CD4-positive, alpha-beta memory T cell (primary cell): ENCODE results near the gene SMAD5. TPM values are rescaled to one million over a fixed set of nuclear protein-coding genes. Genes with fewer than 3 reads are reported as not detected.

Experiments used
- CTCF ChIA-PET: fragments of 350-600 bp; sonication (Branson Sonifier 250); formaldehyde crosslinking; loops from one replicate; lab custom pipeline; 2021; ENCODE audit warnings: inconsistent platforms; ENCODE audit not compliant: partially characterized antibody; lab: Charles Lee
- POLR2A ChIA-PET: fragments of 350-600 bp; sonication (Branson Sonifier 250); formaldehyde crosslinking; loops from one replicate; lab custom pipeline; 2021; ENCODE audit not compliant: partially characterized antibody; lab: Charles Lee
- DNase-seq, 5 donors: peaks; one replicate each; pipeline versions ENCODE4 v3.0.0 to v3.0.0-alpha.2; 2020 to 2022; ENCODE audit warnings: mixed read lengths in 1 of 5
- H3K27ac ChIP-seq: one replicate; pipeline ENCODE4 v1.7.0; 2013; ENCODE audit warnings: low read depth, low read length
- H3K27me3 ChIP-seq: 2 replicates; pipeline ENCODE4 v1.7.0; 2013; ENCODE audit warnings: mild to moderate bottlenecking, low read length, moderate library complexity; ENCODE audit not compliant: insufficient read depth
- H3K36me3 ChIP-seq: 2 replicates; pipeline ENCODE4 v1.7.0; 2013; ENCODE audit warnings: mild to moderate bottlenecking, low read length, moderate library complexity; ENCODE audit not compliant: insufficient read depth
- H3K4me1 ChIP-seq: 2 replicates; pipeline ENCODE4 v1.7.0; 2013; ENCODE audit warnings: mild to moderate bottlenecking, low read length, moderate library complexity; ENCODE audit not compliant: insufficient read depth
- H3K4me3 ChIP-seq, 2 donors: one replicate each; pipeline ENCODE4 v1.7.0; 2013; ENCODE audit warnings: low read length in 2 of 2, mild to moderate bottlenecking in 1 of 2
- H3K9me3 ChIP-seq, 2 donors: one replicate each; pipeline ENCODE4 v1.7.0; 2013; ENCODE audit warnings: low read length in 2 of 2, control low read depth in 1 of 2; ENCODE audit not compliant: control insufficient read depth in 1 of 2
- H3K27ac Mint-ChIP-seq, 7 donors: one replicate each; pipeline ENCODE4 v1.8.0; 2020 to 2021; ENCODE audit warnings: mixed read lengths in 7 of 7, mild to moderate bottlenecking in 6 of 7, inconsistent platforms in 3 of 7, moderate library complexity in 3 of 7
- H3K27me3 Mint-ChIP-seq, 2 donors: one replicate each; pipeline ENCODE4 v1.8.0; 2020 to 2021; ENCODE audit warnings: mixed read lengths in 2 of 2
- H3K36me3 Mint-ChIP-seq, 2 donors: one replicate each; pipeline ENCODE4 v1.8.0; 2020 to 2021; ENCODE audit warnings: mixed read lengths in 2 of 2, inconsistent platforms in 1 of 2, mild to moderate bottlenecking in 1 of 2
- H3K4me1 Mint-ChIP-seq, 4 donors: one replicate each; pipeline ENCODE4 v1.8.0; 2020 to 2021; ENCODE audit warnings: mixed read lengths in 4 of 4, mild to moderate bottlenecking in 1 of 4
- H3K4me3 Mint-ChIP-seq, 8 donors: one replicate each; pipeline ENCODE4 v1.8.0; 2020 to 2021; ENCODE audit warnings: mixed read lengths in 8 of 8, mild to moderate bottlenecking in 7 of 8, moderate library complexity in 6 of 8, inconsistent platforms in 3 of 8
- H3K9me3 Mint-ChIP-seq, 8 donors: one replicate each; pipeline ENCODE4 v1.8.0; 2020 to 2021; ENCODE audit warnings: mixed read lengths in 8 of 8, mild to moderate bottlenecking in 5 of 8, inconsistent platforms in 3 of 8, moderate library complexity in 1 of 8
- intact Hi-C: fragments of 100-400 bp; cut with micrococcal nuclease; formaldehyde crosslinking; loops from one replicate; pipeline ENCODE4 v1.15.1; 2023
- polyA plus RNA-seq, 2 donors: library from polyadenylated mRNA; unstranded; fragments of 300-500 nt; fragmentation: Illumina TruSeq; gene quantifications; one replicate each; pipeline ENCODE4 v1.2.3, GENCODE V29; 2021
- total RNA-seq, 2 experiments: library from RNA; stranded (reverse); gene quantifications; one replicate each; pipeline ENCODE4 v1.2.3, GENCODE V29; 2021

Gene SMAD5
- total and polyA plus RNA-seq, 4 experiments from 2014 or later = 13.6 to 27.3 (median 19.8) TPM

GRCh38 chr5:136106351-136107031, 26.2 kb upstream of the SMAD5 start:
- Mint-ChIP-seq H3K4me3 (no peak overlapping the region), H3K4me1 (no peaks in the 10 kb centered on the region), H3K27me3 (peaks cover 0 to 3% of the 10 kb centered on the region in 2 donors), H3K27ac (no peak overlapping the region), H3K9me3 (no peaks in the 10 kb centered on the region), H3K36me3 (no peaks in the 10 kb centered on the region)
- no peaks in the 10 kb centered on the region for H3K4me1 ChIP-seq
- intact Hi-C loops = no loop called here
- no peak overlapping the region for H3K4me3 ChIP-seq
- H3K9me3 ChIP-seq = no peaks in the 10 kb centered on the region
- no peak overlapping the region for H3K27ac ChIP-seq
- no peaks in the 10 kb centered on the region for H3K27me3 ChIP-seq
- no peaks in the 10 kb centered on the region for H3K36me3 ChIP-seq
- DNase-seq = no peak
- ChIA-PET POLR2A (no interaction called here), CTCF (no interaction called here)

GRCh38 chr5:136108180-136108611, 24.4 kb upstream of the SMAD5 start:
- Histone ChIP-seq H3K36me3 (no peaks in the 10 kb centered on the region), H3K27me3 (no peaks in the 10 kb centered on the region), H3K27ac (no peak overlapping the region), H3K4me3 (no peak overlapping the region), H3K4me1 (no peaks in the 10 kb centered on the region), H3K9me3 (no peaks in the 10 kb centered on the region)
- intact Hi-C loops = no loop called here
- POLR2A ChIA-PET = no interaction called here
- no peak for DNase-seq
- H3K9me3 Mint-ChIP-seq = no peaks in the 10 kb centered on the region
- H3K4me3 Mint-ChIP-seq = no peak overlapping the region
- peaks cover 1 to 5% of the 10 kb centered on the region in 2 donors for H3K27me3 Mint-ChIP-seq
- H3K36me3 Mint-ChIP-seq = no peaks in the 10 kb centered on the region
- CTCF ChIA-PET = no interaction called here
- no peak overlapping the region for H3K27ac Mint-ChIP-seq
- no peaks in the 10 kb centered on the region for H3K4me1 Mint-ChIP-seq

- Mint-ChIP-seq H3K27ac (no peak overlapping the region), H3K4me1 (no peaks in the 10 kb centered on the region), H3K9me3 (no peaks in the 10 kb centered on the region), H3K36me3 (no peaks in the 10 kb centered on the region), H3K4me3 (no peak overlapping the region), H3K27me3 (peaks cover 1 to 5% of the 10 kb centered on the region in 2 donors)
- Histone ChIP-seq H3K9me3 (no peaks in the 10 kb centered on the region), H3K27me3 (no peaks in the 10 kb centered on the region), H3K36me3 (no peaks in the 10 kb centered on the region), H3K27ac (no peak overlapping the region), H3K4me1 (no peaks in the 10 kb centered on the region), H3K4me3 (no peak overlapping the region)
- POLR2A ChIA-PET = no interaction called here
- CTCF ChIA-PET = no interaction called here
- intact Hi-C loops = no loop called here
- no peak for DNase-seq
These were observed 23.9 kb upstream of the SMAD5 start for GRCh38 chr5:136108766-136109165.

- Histone ChIP-seq H3K4me3 (no peak overlapping the region), H3K36me3 (no peaks in the 10 kb centered on the region), H3K4me1 (no peaks in the 10 kb centered on the region), H3K27ac (no peak overlapping the region), H3K27me3 (no peaks in the 10 kb centered on the region), H3K9me3 (no peaks in the 10 kb centered on the region)
- no peak overlapping the region for H3K27ac Mint-ChIP-seq
- intact Hi-C loops = no loop called here
- no peak overlapping the region for H3K4me3 Mint-ChIP-seq
- no peak for DNase-seq
- H3K4me1 Mint-ChIP-seq = no peaks in the 10 kb centered on the region
- no peaks in the 10 kb centered on the region for H3K9me3 Mint-ChIP-seq
- no peaks in the 10 kb centered on the region for H3K36me3 Mint-ChIP-seq
- ChIA-PET CTCF (no interaction called here), POLR2A (no interaction called here)
- H3K27me3 Mint-ChIP-seq = peaks cover 1 to 5% of the 10 kb centered on the region in 2 donors
These were observed 23.1 kb upstream of the SMAD5 start for GRCh38 chr5:136109453-136110135.

GRCh38 chr5:136113606-136114005, 19.0 kb upstream of the SMAD5 start:
- ChIA-PET CTCF (interaction anchor here (1.6 kb wide), 1 partner anchor 18 kb away, joined by 3 read pairs; no protein-coding TSS in a partner anchor), POLR2A (no interaction called here)
- no peaks in the 10 kb centered on the region for H3K9me3 ChIP-seq
- no peak for DNase-seq
- no peaks in the 10 kb centered on the region for H3K36me3 Mint-ChIP-seq
- no peaks in the 10 kb centered on the region for H3K9me3 Mint-ChIP-seq
- no peaks in the 10 kb centered on the region for H3K36me3 ChIP-seq
- no peak overlapping the region for H3K4me3 ChIP-seq
- H3K4me3 Mint-ChIP-seq = no peak overlapping the region
- H3K4me1 Mint-ChIP-seq = no peaks in the 10 kb centered on the region
- no peak overlapping the region for H3K27ac ChIP-seq
- peaks cover 2 to 3% of the 10 kb centered on the region in 2 donors for H3K27me3 Mint-ChIP-seq
- no peaks in the 10 kb centered on the region for H3K4me1 ChIP-seq
- no peaks in the 10 kb centered on the region for H3K27me3 ChIP-seq
- H3K27ac Mint-ChIP-seq = no peak overlapping the region
- intact Hi-C loops = no loop called here

GRCh38 chr5:136114414-136115125, 18.1 kb upstream of the SMAD5 start:
- no peak overlapping the region for H3K27ac Mint-ChIP-seq
- POLR2A ChIA-PET = no interaction called here

GRCh38 chr5:136115183-136115865, 17.3 kb upstream of the SMAD5 start:
- no peak overlapping the region for H3K4me3 Mint-ChIP-seq
- no peaks in the 10 kb centered on the region for H3K36me3 Mint-ChIP-seq
- Histone ChIP-seq H3K9me3 (no peaks in the 10 kb centered on the region), H3K4me3 (no peak overlapping the region), H3K27ac (no peak overlapping the region), H3K27me3 (no peaks in the 10 kb centered on the region), H3K4me1 (no peaks in the 10 kb centered on the region), H3K36me3 (no peaks in the 10 kb centered on the region)
- intact Hi-C loops = no loop called here
- CTCF ChIA-PET = no interaction called here
- POLR2A ChIA-PET = no interaction called here
- H3K4me1 Mint-ChIP-seq = no peaks in the 10 kb centered on the region
- H3K27ac Mint-ChIP-seq = no peak overlapping the region
- peaks cover 2 to 3% of the 10 kb centered on the region in 2 donors for H3K27me3 Mint-ChIP-seq
- no peak for DNase-seq
- no peaks in the 10 kb centered on the region for H3K9me3 Mint-ChIP-seq

More at GRCh38 chr5:136114414-136115125, 18.1 kb upstream of the SMAD5 start:
- CTCF ChIA-PET = no interaction called here
- Histone ChIP-seq H3K27ac (no peak overlapping the region), H3K4me1 (no peaks in the 10 kb centered on the region), H3K27me3 (no peaks in the 10 kb centered on the region), H3K9me3 (no peaks in the 10 kb centered on the region), H3K36me3 (no peaks in the 10 kb centered on the region), H3K4me3 (no peak overlapping the region)
- Mint-ChIP-seq H3K27me3 (peaks cover 2 to 3% of the 10 kb centered on the region in 2 donors), H3K9me3 (no peaks in the 10 kb centered on the region), H3K4me3 (no peak overlapping the region), H3K4me1 (no peaks in the 10 kb centered on the region), H3K36me3 (no peaks in the 10 kb centered on the region)
- intact Hi-C loops = no loop called here
- DNase-seq = no peak
